Epithelial cell of proximal tubule (primary cell): ENCODE results near the gene HOXA1. TPM values are rescaled to one million over a fixed set of nuclear protein-coding genes. Genes with fewer than 3 reads are reported as not detected.

ENCODE experiments used
- DNase-seq: peaks from one replicate; pipeline ENCODE4 v3.0.0-alpha.2; 2011; ENCODE audit warnings: low read depth
- H3K4me3 ChIP-seq: 2 replicates; pipeline ENCODE4 v1.5.1; 2011; ENCODE audit warnings: low read depth, mild to moderate bottlenecking, low read length
- total RNA-seq: library from RNA; depleted of rRNA; stranded (reverse); fragments of >200 nt; gene quantifications from 2 replicates; pipeline ENCODE4 v1.2.3, GENCODE V29; 2015
- TF ChIP-seq, protein P1 (sequence below): conservative IDR thresholded peaks from 2 replicates; pipeline ENCODE4 v1.5.1; 2012; ENCODE audit warnings: low read depth, mild to moderate bottlenecking, low read length

HOXA1 gene
- total RNA-seq, 1 donor from 2014 or later, result 7.1 TPM

GRCh38 chr7:27142580-27143022, 46.8 kb upstream of the HOXA1 start:
- TF ChIP-seq, protein P1, sequence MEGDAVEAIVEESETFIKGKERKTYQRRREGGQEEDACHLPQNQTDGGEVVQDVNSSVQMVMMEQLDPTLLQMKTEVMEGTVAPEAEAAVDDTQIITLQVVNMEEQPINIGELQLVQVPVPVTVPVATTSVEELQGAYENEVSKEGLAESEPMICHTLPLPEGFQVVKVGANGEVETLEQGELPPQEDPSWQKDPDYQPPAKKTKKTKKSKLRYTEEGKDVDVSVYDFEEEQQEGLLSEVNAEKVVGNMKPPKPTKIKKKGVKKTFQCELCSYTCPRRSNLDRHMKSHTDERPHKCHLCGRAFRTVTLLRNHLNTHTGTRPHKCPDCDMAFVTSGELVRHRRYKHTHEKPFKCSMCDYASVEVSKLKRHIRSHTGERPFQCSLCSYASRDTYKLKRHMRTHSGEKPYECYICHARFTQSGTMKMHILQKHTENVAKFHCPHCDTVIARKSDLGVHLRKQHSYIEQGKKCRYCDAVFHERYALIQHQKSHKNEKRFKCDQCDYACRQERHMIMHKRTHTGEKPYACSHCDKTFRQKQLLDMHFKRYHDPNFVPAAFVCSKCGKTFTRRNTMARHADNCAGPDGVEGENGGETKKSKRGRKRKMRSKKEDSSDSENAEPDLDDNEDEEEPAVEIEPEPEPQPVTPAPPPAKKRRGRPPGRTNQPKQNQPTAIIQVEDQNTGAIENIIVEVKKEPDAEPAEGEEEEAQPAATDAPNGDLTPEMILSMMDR, result no peak
- peak overlapping the region; percentile 75 for H3K4me3 ChIP-seq
- no peak for DNase-seq

DNA sequence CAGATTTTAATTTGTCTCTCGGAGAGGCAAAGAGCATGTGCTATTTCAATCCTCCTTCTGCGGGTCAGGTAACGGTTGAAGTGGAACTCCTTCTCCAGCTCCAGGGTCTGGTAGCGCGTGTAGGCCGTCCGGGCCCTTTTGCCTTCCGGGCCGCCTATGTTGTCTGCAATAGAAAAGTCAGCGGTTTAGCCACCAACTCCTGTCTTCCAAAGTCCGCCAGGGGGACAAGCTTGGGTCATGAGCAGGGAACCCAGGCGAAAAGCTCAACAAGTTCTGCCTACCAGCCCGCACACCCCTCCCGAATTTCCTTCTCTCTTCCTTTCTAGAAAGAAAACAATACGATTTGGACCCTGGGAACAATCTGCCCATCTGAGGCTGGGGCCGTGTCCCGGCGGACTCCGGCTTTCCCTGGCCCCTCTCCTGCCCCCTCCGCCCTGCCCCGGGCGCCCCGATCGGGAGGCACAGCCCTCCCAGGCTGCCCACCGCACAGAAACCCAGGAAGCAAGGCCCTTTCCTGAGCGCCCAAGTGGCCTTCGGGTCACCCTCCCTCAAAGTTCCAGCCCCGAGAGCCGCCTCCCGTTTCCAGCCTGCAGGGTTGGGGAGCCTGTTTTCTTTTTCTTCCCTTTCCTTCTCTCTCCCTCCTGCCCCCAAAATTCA, 46.3 kb upstream of the HOXA1 start:
- DNase-seq, result no peak
- H3K4me3 ChIP-seq, result peak overlapping the region; percentile 75
- TF ChIP-seq, protein P1, result peak; percentile 43

DNA sequence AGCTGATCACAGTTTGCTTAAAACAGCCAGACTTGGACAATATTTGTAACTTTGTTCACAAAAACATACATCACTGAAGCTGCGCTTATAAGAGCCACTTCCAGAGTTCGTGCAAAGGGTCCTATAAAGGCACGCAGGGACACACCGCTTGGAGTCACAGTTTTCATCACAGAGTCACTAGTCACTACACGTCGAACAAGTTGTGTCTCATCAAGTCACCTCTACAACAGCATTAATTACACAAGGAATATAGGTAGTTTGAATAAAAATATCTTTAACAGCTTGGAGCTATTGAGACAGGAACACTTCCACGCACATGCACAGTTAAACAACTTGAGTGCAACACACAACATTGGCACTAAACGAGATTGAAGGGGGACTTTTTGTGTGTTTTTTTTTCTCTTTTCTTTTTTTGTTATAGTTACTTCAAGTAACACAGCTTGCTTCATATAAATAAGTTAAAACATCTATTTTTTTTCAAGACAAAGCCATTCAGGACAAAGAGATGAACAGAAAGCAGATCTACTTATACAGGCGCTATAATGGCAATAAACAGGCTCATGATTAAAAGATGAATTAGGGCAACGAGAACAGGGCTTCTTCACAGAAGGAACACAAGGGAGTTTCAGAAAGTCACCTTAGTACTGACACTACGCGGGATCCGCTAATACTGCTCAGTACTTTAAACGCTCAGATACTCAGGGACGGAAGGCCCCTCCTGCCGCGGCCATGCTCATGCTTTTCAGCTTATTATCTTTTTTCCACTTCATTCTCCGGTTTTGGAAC, 45.5 kb upstream of the HOXA1 start:
- DNase-seq, result no peak
- TF ChIP-seq, protein P1, result no peak
- peak overlapping the region; percentile 75 for H3K4me3 ChIP-seq

DNA sequence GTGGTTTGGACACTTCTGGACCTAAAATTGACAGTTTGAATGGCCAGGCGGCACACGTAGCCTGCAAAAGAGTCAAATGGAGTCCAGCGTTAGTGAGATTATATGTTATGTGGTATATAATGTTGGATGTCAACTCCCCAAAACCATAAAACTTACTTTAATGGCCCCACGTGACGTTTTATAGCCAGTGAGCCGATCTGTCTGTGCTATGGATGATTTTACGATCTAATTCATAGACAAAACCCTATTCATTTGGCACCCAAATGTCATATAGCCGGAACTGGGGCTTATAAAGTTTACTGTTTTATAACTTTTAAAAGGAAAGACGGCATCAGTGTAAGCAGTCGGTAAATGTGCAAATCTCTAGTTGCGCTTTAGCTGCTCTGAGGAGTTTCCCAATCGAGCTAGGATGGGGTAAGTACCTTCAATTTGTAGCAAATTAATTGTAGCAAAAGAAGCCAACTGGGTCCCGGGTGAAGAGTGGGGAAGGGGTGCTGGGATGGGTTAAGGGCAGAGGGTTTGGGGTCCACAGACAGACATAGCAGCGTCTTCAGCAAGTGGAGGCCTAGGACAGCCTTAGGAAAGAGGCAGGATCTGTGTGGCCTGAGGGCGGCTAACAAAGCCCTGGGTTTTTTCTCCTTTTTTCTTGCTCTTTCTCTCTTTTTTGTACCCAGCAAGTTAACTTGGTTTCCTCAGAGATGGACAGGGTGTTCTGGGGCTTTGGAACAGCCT, 44.5 kb upstream of the HOXA1 start:
- peak overlapping the region; percentile 75 for H3K4me3 ChIP-seq
- DNase-seq, result no peak
- TF ChIP-seq, protein P1, result no peak

GRCh38 chr7:27139334-27140125, 43.7 kb upstream of the HOXA1 start:
- DNase-seq, result no peak
- TF ChIP-seq, protein P1, result no peak
- H3K4me3 ChIP-seq, result peak overlapping the region; percentile 75

- TF ChIP-seq, protein P1, result no peak
- H3K4me3 ChIP-seq, result peak overlapping the region; percentile 75
- no peak for DNase-seq
These were observed 43.2 kb upstream of the HOXA1 start for GRCh38 chr7:27138985-27139333.
